ENCODE results near the gene SMARCAL1. TPM values are rescaled to one million over a fixed set of nuclear protein-coding genes. Genes with fewer than 3 reads are reported as not detected.

Gene SMARCAL1
- total and polyA plus RNA-seq, 2 of the 13 experiments (the other 11 are each of a cell fraction or from before 2014, with no cell fraction given) = 12.7 to 21.3 TPM

DNA sequence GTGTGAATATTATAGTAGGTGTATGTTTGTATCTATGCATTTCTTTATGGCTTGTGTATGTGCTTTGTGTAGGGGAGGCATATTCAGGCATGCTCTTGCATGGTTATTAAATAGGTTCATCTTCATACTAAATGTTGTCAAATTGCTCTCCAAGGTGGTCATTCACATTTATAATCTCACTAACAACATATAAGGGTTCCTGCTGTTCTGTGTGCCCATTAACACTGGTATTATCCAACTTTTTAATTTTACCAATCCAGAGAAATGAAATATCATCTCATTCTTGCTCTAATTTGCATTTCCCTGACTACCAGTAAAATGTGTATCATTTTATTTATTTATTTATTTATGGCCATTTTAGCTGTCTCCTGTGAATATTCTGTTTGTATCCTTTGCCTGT is 57.4 kb downstream of the SMARCAL1 start (continued):
- TF ChIP-seq ZEB1 (IDR thresholded peaks at IDR 0.05; ENCODE audit: insufficient replicate concordance, low read depth) (no peak), HNF4G (IDR thresholded peaks at IDR 0.05; ENCODE audit: borderline replicate concordance, low read depth, low read length) (no peak), HNF4G (CRISPR knock-in tag; IDR thresholded peaks at IDR 0.05; ENCODE audit: borderline replicate concordance, low read depth) (no peak), TGIF2 (CRISPR knock-in tag; IDR thresholded peaks at IDR 0.05) (no peak), ZC3H4 (CRISPR knock-in tag; IDR thresholded peaks at IDR 0.05; ENCODE audit: borderline replicate concordance) (no peak)

DNA sequence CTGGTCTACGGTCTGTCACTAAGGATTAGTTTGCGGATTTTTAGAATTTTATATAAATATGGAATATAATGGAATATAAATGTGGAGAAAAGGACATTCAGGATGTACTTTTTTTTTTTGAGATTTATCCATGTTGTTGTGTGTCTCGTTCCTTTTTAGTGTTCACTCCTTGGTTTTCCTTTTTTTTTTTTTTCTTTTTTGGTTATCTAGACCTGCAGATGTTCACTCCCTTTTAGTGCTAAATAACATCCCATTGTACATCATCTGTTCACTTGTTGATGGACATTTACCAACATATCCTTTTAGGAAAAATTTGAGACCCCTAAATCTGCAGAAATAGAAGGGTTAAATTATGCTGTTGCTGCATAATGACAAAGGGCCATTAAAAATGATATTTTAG is 60.9 kb downstream of the SMARCAL1 start:
- no peaks in the 10 kb centered on the region for H4K20me1 ChIP-seq (ENCODE audit: insufficient read depth, low read length)
- no peak overlapping the region for H3K27ac ChIP-seq (ENCODE audit: extremely low read length, insufficient read depth, low read length)
- H3K79me2 ChIP-seq (ENCODE audit: insufficient read depth, low read length) = no peaks in the 10 kb centered on the region
- no peaks in the 10 kb centered on the region for H3K9me3 ChIP-seq (ENCODE audit: low read length)
- in situ Hi-C loops (cut with HindIII; ENCODE audit: extremely low pct_ligation_motif_present, low pct_unique_long_range_greater_than_20kb) (no loop called here), intact Hi-C loops (cut with micrococcal nuclease; ENCODE audit: unreplicated experiment) (no loop called here)
- FAIRE-seq (no peak), ATAC-seq (no peak), DNase-seq (ENCODE audit: low spot score) (no peak)
- no peak overlapping the region for H3K4me3 ChIP-seq (replicated peaks in 1 of 3; ENCODE audit: insufficient read depth in 1 of 3, low read depth in 2 of 3, low read length in 3 of 3)
- H3K36me3 ChIP-seq (replicated peaks in 1 of 2; ENCODE audit: control insufficient read depth in 1 of 2, insufficient read depth in 2 of 2, low read length in 2 of 2) = peaks cover 1 to 26% of the 10 kb centered on the region in 2 experiments; a peak in 4 of 5 replicates
- no TSS peak for BruUV-seq (replicated peaks)
- H3K9ac ChIP-seq (ENCODE audit: insufficient read depth, low read depth, low read length) = no peak overlapping the region
- H3K4me1 ChIP-seq (ENCODE audit: insufficient read depth, low read length) = no peaks in the 10 kb centered on the region
- H3K4me2 ChIP-seq (ENCODE audit: low read depth, low read length) = no peak overlapping the region
- H2AFZ ChIP-seq (ENCODE audit: low read length) = no peak overlapping the region
- POLR2A ChIA-PET = no interaction called here
- no peaks in the 10 kb centered on the region for H3K27me3 ChIP-seq (ENCODE audit: control insufficient read depth in 1 of 2, insufficient read depth in 2 of 2, low read length in 2 of 2)
- 99% methylated on average over 3 of the region's 3 CpGs for WGBS (ENCODE audit: low lambda C conversion rate)
- CTCF ChIA-PET (ENCODE audit: low intra/inter-chr PET ratio, low total read pairs) = no interaction called here
- TF ChIP-seq, protein P1, sequence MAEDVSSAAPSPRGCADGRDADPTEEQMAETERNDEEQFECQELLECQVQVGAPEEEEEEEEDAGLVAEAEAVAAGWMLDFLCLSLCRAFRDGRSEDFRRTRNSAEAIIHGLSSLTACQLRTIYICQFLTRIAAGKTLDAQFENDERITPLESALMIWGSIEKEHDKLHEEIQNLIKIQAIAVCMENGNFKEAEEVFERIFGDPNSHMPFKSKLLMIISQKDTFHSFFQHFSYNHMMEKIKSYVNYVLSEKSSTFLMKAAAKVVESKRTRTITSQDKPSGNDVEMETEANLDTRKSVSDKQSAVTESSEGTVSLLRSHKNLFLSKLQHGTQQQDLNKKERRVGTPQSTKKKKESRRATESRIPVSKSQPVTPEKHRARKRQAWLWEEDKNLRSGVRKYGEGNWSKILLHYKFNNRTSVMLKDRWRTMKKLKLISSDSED (CRISPR knock-in tag; IDR thresholded peaks at IDR 0.05) = no peak
- TF ChIP-seq, protein P2, sequence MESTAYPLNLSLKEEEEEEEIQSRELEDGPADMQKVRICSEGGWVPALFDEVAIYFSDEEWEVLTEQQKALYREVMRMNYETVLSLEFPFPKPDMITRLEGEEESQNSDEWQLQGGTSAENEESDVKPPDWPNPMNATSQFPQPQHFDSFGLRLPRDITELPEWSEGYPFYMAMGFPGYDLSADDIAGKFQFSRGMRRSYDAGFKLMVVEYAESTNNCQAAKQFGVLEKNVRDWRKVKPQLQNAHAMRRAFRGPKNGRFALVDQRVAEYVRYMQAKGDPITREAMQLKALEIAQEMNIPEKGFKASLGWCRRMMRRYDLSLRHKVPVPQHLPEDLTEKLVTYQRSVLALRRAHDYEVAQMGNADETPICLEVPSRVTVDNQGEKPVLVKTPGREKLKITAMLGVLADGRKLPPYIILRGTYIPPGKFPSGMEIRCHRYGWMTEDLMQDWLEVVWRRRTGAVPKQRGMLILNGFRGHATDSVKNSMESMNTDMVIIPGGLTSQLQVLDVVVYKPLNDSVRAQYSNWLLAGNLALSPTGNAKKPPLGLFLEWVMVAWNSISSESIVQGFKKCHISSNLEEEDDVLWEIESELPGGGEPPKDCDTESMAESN (CRISPR knock-in tag; conservative IDR thresholded peaks at IDR 0.05) = no peak
- TF ChIP-seq SP5 (CRISPR knock-in tag; IDR thresholded peaks at IDR 0.05; ENCODE audit: borderline replicate concordance, low read depth) (no peak), ZNF605 (CRISPR knock-in tag; IDR thresholded peaks at IDR 0.05) (no peak), RELA (CRISPR knock-in tag; IDR thresholded peaks at IDR 0.05) (no peak), MED13 (CRISPR knock-in tag; IDR thresholded peaks at IDR 0.05) (no peak), NONO (IDR thresholded peaks at IDR 0.05) (no peak), NONO (CRISPR knock-in tag; conservative IDR thresholded peaks at IDR 0.05) (no peak), SMC3 (IDR thresholded peaks at IDR 0.05; ENCODE audit: low read length) (no peak), ZNF431 (CRISPR knock-in tag; IDR thresholded peaks at IDR 0.05; ENCODE audit: borderline replicate concordance, low read depth) (no peak), FLYWCH1 (CRISPR knock-in tag; IDR thresholded peaks at IDR 0.05) (no peak)
- TF ChIP-seq, protein P3, sequence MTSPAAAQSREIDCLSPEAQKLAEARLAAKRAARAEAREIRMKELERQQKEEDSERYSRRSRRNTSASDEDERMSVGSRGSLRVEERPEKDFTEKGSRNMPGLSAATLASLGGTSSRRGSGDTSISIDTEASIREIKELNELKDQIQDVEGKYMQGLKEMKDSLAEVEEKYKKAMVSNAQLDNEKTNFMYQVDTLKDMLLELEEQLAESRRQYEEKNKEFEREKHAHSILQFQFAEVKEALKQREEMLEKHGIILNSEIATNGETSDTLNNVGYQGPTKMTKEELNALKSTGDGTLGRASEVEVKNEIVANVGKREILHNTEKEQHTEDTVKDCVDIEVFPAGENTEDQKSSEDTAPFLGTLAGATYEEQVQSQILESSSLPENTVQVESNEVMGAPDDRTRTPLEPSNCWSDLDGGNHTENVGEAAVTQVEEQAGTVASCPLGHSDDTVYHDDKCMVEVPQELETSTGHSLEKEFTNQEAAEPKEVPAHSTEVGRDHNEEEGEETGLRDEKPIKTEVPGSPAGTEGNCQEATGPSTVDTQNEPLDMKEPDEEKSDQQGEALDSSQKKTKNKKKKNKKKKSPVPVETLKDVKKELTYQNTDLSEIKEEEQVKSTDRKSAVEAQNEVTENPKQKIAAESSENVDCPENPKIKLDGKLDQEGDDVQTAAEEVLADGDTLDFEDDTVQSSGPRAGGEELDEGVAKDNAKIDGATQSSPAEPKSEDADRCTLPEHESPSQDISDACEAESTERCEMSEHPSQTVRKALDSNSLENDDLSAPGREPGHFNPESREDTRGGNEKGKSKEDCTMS (CRISPR knock-in tag; conservative IDR thresholded peaks at IDR 0.05) = no peak
- TF ChIP-seq, protein P4, sequence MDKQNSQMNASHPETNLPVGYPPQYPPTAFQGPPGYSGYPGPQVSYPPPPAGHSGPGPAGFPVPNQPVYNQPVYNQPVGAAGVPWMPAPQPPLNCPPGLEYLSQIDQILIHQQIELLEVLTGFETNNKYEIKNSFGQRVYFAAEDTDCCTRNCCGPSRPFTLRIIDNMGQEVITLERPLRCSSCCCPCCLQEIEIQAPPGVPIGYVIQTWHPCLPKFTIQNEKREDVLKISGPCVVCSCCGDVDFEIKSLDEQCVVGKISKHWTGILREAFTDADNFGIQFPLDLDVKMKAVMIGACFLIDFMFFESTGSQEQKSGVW (CRISPR knock-in tag; IDR thresholded peaks at IDR 0.05; ENCODE audit: borderline replicate concordance) = no peak
